Activated naive CD4-positive, alpha-beta T cell treated with anti-CD3 and anti-CD28 coated beads, Interleukin-2, amount 50 U/mL, for 24 hours (primary cell): ENCODE results near the gene SLC16A8.
"Not testable (repeated sequence)": the region's sequence is repeated elsewhere in the genome, so short reads cannot be mapped to it uniquely, and the experiment has no call there.

Source experiments
- H3K27ac Mint-ChIP-seq: one replicate; pipeline ENCODE4 v1.8.0; 2021; ENCODE audit warnings: mild to moderate bottlenecking, mixed read lengths
- H3K27me3 Mint-ChIP-seq: one replicate; pipeline ENCODE4 v1.8.0; 2021; ENCODE audit warnings: mixed read lengths
- H3K36me3 Mint-ChIP-seq: one replicate; pipeline ENCODE4 v1.8.0; 2021; ENCODE audit warnings: mixed read lengths
- H3K4me1 Mint-ChIP-seq: one replicate; pipeline ENCODE4 v1.8.0; 2021; ENCODE audit warnings: mixed read lengths
- H3K4me3 Mint-ChIP-seq: one replicate; pipeline ENCODE4 v1.8.0; 2021; ENCODE audit warnings: mild to moderate bottlenecking, mixed read lengths
- H3K9me3 Mint-ChIP-seq: one replicate; pipeline ENCODE4 v1.8.0; 2021; ENCODE audit warnings: mixed read lengths

SLC16A8 gene

GRCh38 chr22:38083931-38084631 is at the start of gene SLC16A8:
TSS of gene SLC16A8 (minus strand) at chr22:38084184. CDS start at chr22:38082873, 1,311 bp downstream.
- Mint-ChIP-seq H3K9me3 (no peaks in the 10 kb centered on the region), H3K27ac (no peak within 1 kb of the TSS), H3K4me3 (no peak within 1 kb of the TSS), H3K27me3 (peaks cover 10% of the 10 kb centered on the region), H3K36me3 (no peaks in the 10 kb centered on the region), H3K4me1 (no peaks in the 10 kb centered on the region)

- H3K27ac Mint-ChIP-seq = no peak overlapping the region
- no peaks in the 10 kb centered on the region for H3K27me3 Mint-ChIP-seq
- no peaks in the 10 kb centered on the region for H3K9me3 Mint-ChIP-seq
- H3K4me3 Mint-ChIP-seq = no peak overlapping the region
- H3K36me3 Mint-ChIP-seq = peaks cover 5% of the 10 kb centered on the region
- H3K4me1 Mint-ChIP-seq = no peaks in the 10 kb centered on the region
Observed at GRCh38 chr22:38133331-38133730, 49.3 kb upstream of the SLC16A8 start.

GRCh38 chr22:38132794-38133193 is 48.8 kb upstream of the SLC16A8 start:
- H3K36me3 Mint-ChIP-seq = peaks cover 5% of the 10 kb centered on the region
- H3K4me3 Mint-ChIP-seq = no peak overlapping the region
- no peaks in the 10 kb centered on the region for H3K27me3 Mint-ChIP-seq
- no peaks in the 10 kb centered on the region for H3K4me1 Mint-ChIP-seq
- no peaks in the 10 kb centered on the region for H3K9me3 Mint-ChIP-seq
- no peak overlapping the region for H3K27ac Mint-ChIP-seq

GRCh38 chr22:38132136-38132535 is 48.2 kb upstream of the SLC16A8 start:
- no peaks in the 10 kb centered on the region for H3K27me3 Mint-ChIP-seq
- H3K4me1 Mint-ChIP-seq = no peaks in the 10 kb centered on the region
- H3K27ac Mint-ChIP-seq = no peak overlapping the region
- no peaks in the 10 kb centered on the region for H3K9me3 Mint-ChIP-seq
- H3K36me3 Mint-ChIP-seq = peaks cover 5% of the 10 kb centered on the region
- H3K4me3 Mint-ChIP-seq = no peak overlapping the region

GRCh38 chr22:38131399-38131798 is 47.4 kb upstream of the SLC16A8 start:
- no peak overlapping the region for H3K4me3 Mint-ChIP-seq
- no peaks in the 10 kb centered on the region for H3K4me1 Mint-ChIP-seq
- H3K36me3 Mint-ChIP-seq = peaks cover 8% of the 10 kb centered on the region
- H3K9me3 Mint-ChIP-seq = no peaks in the 10 kb centered on the region
- no peak overlapping the region for H3K27ac Mint-ChIP-seq
- H3K27me3 Mint-ChIP-seq = no peaks in the 10 kb centered on the region

- H3K4me3 Mint-ChIP-seq = no peak overlapping the region
- H3K27me3 Mint-ChIP-seq = no peaks in the 10 kb centered on the region
- no peaks in the 10 kb centered on the region for H3K4me1 Mint-ChIP-seq
- H3K9me3 Mint-ChIP-seq = no peaks in the 10 kb centered on the region
- H3K27ac Mint-ChIP-seq = no peak overlapping the region
- peaks cover 9% of the 10 kb centered on the region for H3K36me3 Mint-ChIP-seq
Observed at GRCh38 chr22:38129856-38130255, 45.9 kb upstream of the SLC16A8 start.

GRCh38 chr22:38129021-38129420 is 45.0 kb upstream of the SLC16A8 start:
- no peaks in the 10 kb centered on the region for H3K9me3 Mint-ChIP-seq
- H3K27ac Mint-ChIP-seq = no peak overlapping the region

GRCh38 chr22:38127869-38128268 is 43.9 kb upstream of the SLC16A8 start:
- H3K27ac Mint-ChIP-seq = no peak overlapping the region
- no peaks in the 10 kb centered on the region for H3K4me1 Mint-ChIP-seq
- no peaks in the 10 kb centered on the region for H3K9me3 Mint-ChIP-seq
- peaks cover 9% of the 10 kb centered on the region for H3K36me3 Mint-ChIP-seq
- H3K4me3 Mint-ChIP-seq = no peak overlapping the region
- no peaks in the 10 kb centered on the region for H3K27me3 Mint-ChIP-seq

More at GRCh38 chr22:38129021-38129420, 45.0 kb upstream of the SLC16A8 start:
- H3K4me1 Mint-ChIP-seq = no peaks in the 10 kb centered on the region
- H3K4me3 Mint-ChIP-seq = no peak overlapping the region
- H3K36me3 Mint-ChIP-seq = peaks cover 9% of the 10 kb centered on the region
- H3K27me3 Mint-ChIP-seq = no peaks in the 10 kb centered on the region

GRCh38 chr22:38126928-38127668 is 43.1 kb upstream of the SLC16A8 start:
- no peak overlapping the region for H3K27ac Mint-ChIP-seq
- H3K4me1 Mint-ChIP-seq = no peaks in the 10 kb centered on the region
- no peaks in the 10 kb centered on the region for H3K27me3 Mint-ChIP-seq
- H3K4me3 Mint-ChIP-seq = no peak overlapping the region
- no peaks in the 10 kb centered on the region for H3K9me3 Mint-ChIP-seq
- H3K36me3 Mint-ChIP-seq = peaks cover 7% of the 10 kb centered on the region

GRCh38 chr22:38125751-38126201 is 41.8 kb upstream of the SLC16A8 start:
- Mint-ChIP-seq H3K27me3 (no peaks in the 10 kb centered on the region), H3K36me3 (peaks cover 5% of the 10 kb centered on the region), H3K9me3 (no peaks in the 10 kb centered on the region), H3K4me3 (no peak overlapping the region), H3K4me1 (no peaks in the 10 kb centered on the region), H3K27ac (no peak overlapping the region)

GRCh38 chr22:38125038-38125610 is 41.1 kb upstream of the SLC16A8 start:
- H3K9me3 Mint-ChIP-seq = no peaks in the 10 kb centered on the region
- H3K36me3 Mint-ChIP-seq = peaks cover 5% of the 10 kb centered on the region
- no peak overlapping the region for H3K27ac Mint-ChIP-seq
- H3K4me1 Mint-ChIP-seq = no peaks in the 10 kb centered on the region
- no peaks in the 10 kb centered on the region for H3K27me3 Mint-ChIP-seq
- no peak overlapping the region for H3K4me3 Mint-ChIP-seq

- H3K27me3 Mint-ChIP-seq = no peaks in the 10 kb centered on the region
- H3K4me1 Mint-ChIP-seq = no peaks in the 10 kb centered on the region
- H3K9me3 Mint-ChIP-seq = no peaks in the 10 kb centered on the region
- H3K4me3 Mint-ChIP-seq = no peak overlapping the region
- peaks cover 5% of the 10 kb centered on the region for H3K36me3 Mint-ChIP-seq
- peak overlapping the region; percentile 76 for H3K27ac Mint-ChIP-seq
Observed at GRCh38 chr22:38124236-38124974, 40.4 kb upstream of the SLC16A8 start.

GRCh38 chr22:38122616-38123015 is 38.6 kb upstream of the SLC16A8 start:
- peaks cover 5% of the 10 kb centered on the region for H3K36me3 Mint-ChIP-seq
- H3K27me3 Mint-ChIP-seq = no peaks in the 10 kb centered on the region
- no peaks in the 10 kb centered on the region for H3K4me1 Mint-ChIP-seq
- no peaks in the 10 kb centered on the region for H3K9me3 Mint-ChIP-seq
- H3K27ac Mint-ChIP-seq = no peak overlapping the region
- H3K4me3 Mint-ChIP-seq = no peak overlapping the region

- Mint-ChIP-seq H3K4me1 (no peaks in the 10 kb centered on the region), H3K9me3 (no peaks in the 10 kb centered on the region), H3K27me3 (no peaks in the 10 kb centered on the region), H3K27ac (no peak overlapping the region), H3K36me3 (peaks cover 3% of the 10 kb centered on the region), H3K4me3 (no peak overlapping the region)
Observed at GRCh38 chr22:38120359-38121110, 36.6 kb upstream of the SLC16A8 start.

- not testable (repeated sequence) for H3K4me3 Mint-ChIP-seq, H3K36me3 Mint-ChIP-seq, H3K4me1 Mint-ChIP-seq, H3K27ac Mint-ChIP-seq, H3K9me3 Mint-ChIP-seq, H3K27me3 Mint-ChIP-seq
Observed at GRCh38 chr22:38118747-38119146, 34.8 kb upstream of the SLC16A8 start.
